Spleen (tissue), 13 donors: ENCODE measurements around the gene LIN37. TPM values are rescaled to one million over a fixed set of nuclear protein-coding genes. Genes with fewer than 3 reads are reported as not detected.
A peak's percentile ranks its signal among the peaks of the same experiment; 100 is the strongest.

Experiments
- DNase-seq: peaks from one replicate; pipeline ENCODE4 v3.0.0-alpha.2; 2020
- H3K27ac ChIP-seq, 8 donors: fragments of 200-600 bp; sonication (generic) in 7 of 8; 1 replicate in 4 of 8; 2 replicates in 4 of 8; pipeline versions ENCODE4 v1.5.0 to v1.8.0; 2016 to 2021; ENCODE audit warnings: inconsistent platforms in 4 of 8, mild to moderate bottlenecking in 4 of 8, moderate library complexity in 1 of 8
- H3K27me3 ChIP-seq, 7 donors: fragments of 200-600 bp; sonication (generic) in 6 of 7; replicated peaks in 1 of 7; 1 replicate in 4 of 7; 2 replicates in 3 of 7; pipeline versions ENCODE4 v1.5.0 to v1.8.0; 2016 to 2021; ENCODE audit warnings: inconsistent platforms in 3 of 7, mild to moderate bottlenecking in 1 of 7
- H3K36me3 ChIP-seq, 6 donors: fragments of 200-600 bp; sonication (generic) in 5 of 6; 1 replicate in 4 of 6; 2 replicates in 2 of 6; pipeline versions ENCODE4 v1.5.0 to v1.8.0; 2016 to 2021; ENCODE audit warnings: inconsistent platforms in 2 of 6
- H3K4me1 ChIP-seq, 6 donors: fragments of 200-600 bp; sonication (generic) in 5 of 6; 1 replicate in 3 of 6; 2 replicates in 3 of 6; pipeline versions ENCODE4 v1.5.0 to v1.8.0; 2016 to 2021; ENCODE audit warnings: inconsistent platforms in 3 of 6
- H3K4me3 ChIP-seq, 8 donors: fragments of 200-600 bp; sonication (generic) in 7 of 8; 1 replicate in 4 of 8; 2 replicates in 4 of 8; pipeline versions ENCODE4 v1.5.0 to v1.8.0; 2016 to 2021; ENCODE audit warnings: inconsistent platforms in 4 of 8, mild to moderate bottlenecking in 4 of 8, moderate library complexity in 2 of 8
- H3K9me3 ChIP-seq, 8 donors: fragments of 200-600 bp; sonication (generic) in 7 of 8; 1 replicate in 4 of 8; 2 replicates in 4 of 8; pipeline versions ENCODE4 v1.5.0 to v1.8.0; 2016 to 2021; ENCODE audit warnings: inconsistent platforms in 4 of 8
- POLR2A ChIP-seq, 3 donors: fragments of 450-650 bp; IDR thresholded peaks; one replicate each; pipeline ENCODE4 v1.5.1; 2017; ENCODE audit warnings: antibody characterized with exemption in 3 of 3, mild to moderate bottlenecking in 1 of 3
- POLR2AphosphoS5 ChIP-seq, 3 donors: sonication (generic); formaldehyde crosslinking; IDR thresholded peaks; one replicate each; pipeline ENCODE4 v1.5.1; 2017; ENCODE audit warnings: antibody characterized with exemption in 3 of 3
- WGBS, 5 donors: extraction: QIAGEN DNeasy Blood & Tissue Kit in 3 of 5; methylation state at CpG; one replicate each; pipeline versions ENCODE4 v1.1.5 to v1.1.7; 2013 to 2018; 5-methylcytosine and 5-hydroxymethylcytosine counted together
- intact Hi-C: fragments of 100-400 bp; cut with DNase I; formaldehyde crosslinking; loops from one replicate; pipeline ENCODE4 v1.15.0; 2023; ENCODE audit warnings: low total_unique reads
- long read RNA-seq, 2 donors: transcript quantifications; one replicate each; lab custom pipeline, GENCODE V29; 2026
- polyA plus RNA-seq, 3 donors: library from polyadenylated mRNA; stranded (reverse); fragments of 200-250 nt; gene quantifications; one replicate each; pipeline ENCODE4 v1.2.1, GENCODE V29; 2013
- total RNA-seq, 7 donors: library from RNA; depleted of rRNA in 3 of 7; stranded (reverse); fragments of >200 nt in 3 of 7; fragmentation: NEBNext Ultra II Directional in 4 of 7; extraction: Animal tissue kit (Norgen Biotek cat#: 25700) in 4 of 7; gene quantifications; one replicate each; pipeline versions ENCODE4 v1.1.0 to v1.2.1, GENCODE V29; 2016 to 2021
- TF ChIP-seq, protein P1 (sequence below), 11 experiments: fragments of 200-600 bp in 7 of 11; fragments of 450-650 bp in 4 of 11; sonication (generic) in 4 of 11; IDR thresholded peaks in 8 of 11; conservative IDR thresholded peaks in 3 of 11; 1 replicate in 7 of 11; 2 replicates in 4 of 11; pipeline versions ENCODE4 v1.4.0 to v1.8.0; 2016 to 2021; ENCODE audit warnings: antibody characterized with exemption in 11 of 11, inconsistent platforms in 4 of 11, mild to moderate bottlenecking in 1 of 11
- donor health status: healthy with polysubstance abuse.
- donor health status: DM: no; HTN: no; CAD: no; lungs with moderate emphysema.
- donor health status: DM: no; HTN: no; CAD: no.
- donor health status: Bipolar disorder and iron deficiency.
- donor health status: healthy.
- donor health status: DM: no; HTN: no; CAD: no.
- donor health status: DM: yes; HTN: yes; CAD: no.

Gene LIN37, protein sequence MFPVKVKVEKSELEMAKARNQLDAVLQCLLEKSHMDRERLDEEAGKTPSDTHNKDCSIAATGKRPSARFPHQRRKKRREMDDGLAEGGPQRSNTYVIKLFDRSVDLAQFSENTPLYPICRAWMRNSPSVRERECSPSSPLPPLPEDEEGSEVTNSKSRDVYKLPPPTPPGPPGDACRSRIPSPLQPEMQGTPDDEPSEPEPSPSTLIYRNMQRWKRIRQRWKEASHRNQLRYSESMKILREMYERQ
- total RNA-seq (10 to 100 TPM in 5 of 7 donors, 1 to 10 TPM in 2; 7.0 to 19.5 (median 10.7) TPM), polyA plus RNA-seq (10 to 100 TPM; 13.7 to 28.5 (median 18.5) TPM)
- long read RNA-seq, donor 1, partial matches to known transcripts: 0 of 4 reads
- long read RNA-seq, donor 1, other reads (novel, unspliced or antisense): 0 of 4 reads
- long read RNA-seq, donor 2, partial matches to known transcripts: 0 of 2 reads
- long read RNA-seq, donor 2, other reads (novel, unspliced or antisense): 0 of 2 reads

DNA sequence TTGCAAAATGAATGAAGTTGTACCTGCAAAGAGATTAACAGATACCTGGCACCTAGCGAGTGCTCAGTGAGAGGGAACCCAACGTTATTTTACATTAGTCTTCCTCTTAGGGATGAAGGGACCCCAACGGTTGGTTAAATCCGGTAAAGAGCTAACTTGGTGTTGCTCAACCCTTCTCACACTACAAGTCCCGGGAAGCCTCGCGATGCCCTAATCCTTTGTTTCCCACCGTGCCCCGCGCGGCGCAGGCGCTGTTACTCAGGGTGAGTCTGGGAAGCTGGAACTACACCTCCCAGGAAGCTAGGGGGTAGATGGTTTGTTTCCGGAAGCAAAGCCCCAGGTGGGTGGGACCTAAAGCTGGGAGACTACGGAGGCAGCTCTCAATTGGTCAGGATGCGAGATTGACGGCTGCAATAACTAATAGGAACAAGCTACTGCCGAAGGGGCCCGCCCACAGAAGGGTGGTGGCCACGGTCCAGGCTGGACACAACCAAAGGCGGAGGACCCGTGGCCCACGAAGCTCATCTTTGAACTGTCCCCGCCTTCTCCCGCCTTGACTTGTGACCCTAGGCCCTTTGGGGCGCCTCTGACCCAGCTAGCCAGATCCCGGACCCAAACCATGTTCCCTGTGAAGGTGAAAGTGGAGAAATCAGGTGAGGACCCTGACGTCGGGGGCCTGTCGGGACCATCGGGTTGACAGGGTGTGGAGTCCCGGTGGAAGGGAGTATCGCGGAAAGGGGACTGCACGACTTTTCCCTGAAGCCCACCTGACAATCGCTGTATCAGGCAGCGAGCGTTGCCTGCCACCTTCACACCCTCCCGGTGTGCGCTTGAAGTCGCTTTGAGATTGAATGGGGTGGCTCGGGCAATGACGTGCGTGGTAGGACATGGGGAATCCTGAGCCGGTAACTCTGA lies at the start of gene LIN37:
TSS of gene LIN37 (plus strand) at position 471 of the 915 bp plus-strand sequence. CDS start at position 620, 149 bp downstream.
- Histone ChIP-seq H3K36me3 (peaks cover 0 to 35% (median 18%) of the 10 kb centered on the region in 6 donors), H3K27me3 (no peaks in the 10 kb centered on the region), H3K9me3 (no peaks in the 10 kb centered on the region), H3K27ac (peak within 1 kb of the TSS; percentile 77 to 93 (median 88)), H3K4me3 (peak within 1 kb of the TSS; percentile 77 to 99 (median 87)), H3K4me1 (peaks cover 31 to 65% (median 51%) of the 10 kb centered on the region in 6 donors)
- TF ChIP-seq, protein P1, sequence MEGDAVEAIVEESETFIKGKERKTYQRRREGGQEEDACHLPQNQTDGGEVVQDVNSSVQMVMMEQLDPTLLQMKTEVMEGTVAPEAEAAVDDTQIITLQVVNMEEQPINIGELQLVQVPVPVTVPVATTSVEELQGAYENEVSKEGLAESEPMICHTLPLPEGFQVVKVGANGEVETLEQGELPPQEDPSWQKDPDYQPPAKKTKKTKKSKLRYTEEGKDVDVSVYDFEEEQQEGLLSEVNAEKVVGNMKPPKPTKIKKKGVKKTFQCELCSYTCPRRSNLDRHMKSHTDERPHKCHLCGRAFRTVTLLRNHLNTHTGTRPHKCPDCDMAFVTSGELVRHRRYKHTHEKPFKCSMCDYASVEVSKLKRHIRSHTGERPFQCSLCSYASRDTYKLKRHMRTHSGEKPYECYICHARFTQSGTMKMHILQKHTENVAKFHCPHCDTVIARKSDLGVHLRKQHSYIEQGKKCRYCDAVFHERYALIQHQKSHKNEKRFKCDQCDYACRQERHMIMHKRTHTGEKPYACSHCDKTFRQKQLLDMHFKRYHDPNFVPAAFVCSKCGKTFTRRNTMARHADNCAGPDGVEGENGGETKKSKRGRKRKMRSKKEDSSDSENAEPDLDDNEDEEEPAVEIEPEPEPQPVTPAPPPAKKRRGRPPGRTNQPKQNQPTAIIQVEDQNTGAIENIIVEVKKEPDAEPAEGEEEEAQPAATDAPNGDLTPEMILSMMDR (IDR thresholded peaks at IDR 0.05 in 8 of 11, conservative IDR thresholded peaks at IDR 0.05 in 3 of 11): peak in 10 of 11 experiments; percentile 3 to 69 (median 49)
- peak; percentile 89 to 96 (median 93) for TF ChIP-seq POLR2AphosphoS5 (IDR thresholded peaks at IDR 0.05)
- TF ChIP-seq POLR2A (IDR thresholded peaks at IDR 0.05): peak in 2 of 3 donors; percentile 34 to 66
- peak; percentile 99 for DNase-seq
- intact Hi-C loops: no loop called here
- 1% methylated on average over 25 to 45 of the region's 45 CpGs for WGBS, 5 donors

DNA sequence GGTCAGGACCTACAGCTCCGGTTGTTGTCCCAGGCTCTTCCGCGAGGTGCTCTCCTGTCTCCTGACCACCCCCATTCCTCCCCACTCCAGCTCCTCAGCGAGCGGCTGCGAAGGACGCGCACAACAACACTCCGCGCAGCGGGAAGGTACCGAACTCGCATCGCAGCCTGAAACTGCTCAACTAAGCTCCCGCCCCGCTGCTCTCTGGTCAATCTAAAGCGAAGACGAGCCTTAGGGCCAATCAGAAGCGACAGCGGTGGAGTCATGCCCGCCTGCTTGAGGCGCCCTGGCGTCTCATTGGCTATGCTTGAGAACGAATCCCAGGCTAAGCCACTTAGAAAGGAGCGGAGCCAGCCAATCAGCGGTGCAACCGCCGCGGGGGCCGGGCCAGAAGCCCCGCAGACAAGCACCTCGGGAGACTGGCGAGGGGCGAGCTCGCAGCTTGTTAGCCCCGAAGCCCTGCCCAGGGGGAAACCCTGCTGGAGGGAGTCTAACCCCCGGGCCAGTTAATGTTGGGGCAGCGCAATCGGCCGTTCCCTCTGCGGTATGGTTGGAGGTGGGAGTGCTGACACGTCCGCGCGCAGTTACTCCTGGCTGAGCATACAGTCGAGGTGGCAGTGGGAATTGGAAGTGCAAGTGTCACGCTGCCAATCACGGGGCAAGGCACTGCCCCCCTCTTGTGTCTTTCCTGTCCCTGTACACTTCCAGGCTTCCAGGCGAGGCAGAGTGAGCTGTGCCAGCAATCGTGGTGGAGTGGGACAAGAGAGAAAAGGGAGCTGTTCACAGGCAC lies 46.0 kb upstream of the LIN37 start:
- 0 to 1% (median 0%) methylated on average over 41 to 50 of the region's 50 CpGs for WGBS, 5 donors
- peak overlapping the region; percentile 59 to 90 (median 62) for H3K4me3 ChIP-seq
- peaks cover 0 to 20% (median 16%) of the 10 kb centered on the region in 6 donors for H3K4me1 ChIP-seq
- H3K9me3 ChIP-seq: no peaks in the 10 kb centered on the region
- TF ChIP-seq POLR2A (IDR thresholded peaks at IDR 0.05) (peak in 1 of 3 donors; percentile 82), POLR2AphosphoS5 (IDR thresholded peaks at IDR 0.05) (peak; percentile 82 to 97 (median 94))
- TF ChIP-seq, protein P1 (IDR thresholded peaks at IDR 0.05 in 8 of 11, conservative IDR thresholded peaks at IDR 0.05 in 3 of 11): peak in 2 of 11 experiments; percentile 10 to 33
- H3K36me3 ChIP-seq: no peaks in the 10 kb centered on the region
- H3K27ac ChIP-seq: peak overlapping the region; percentile 53 to 86 (median 74)
- intact Hi-C loops: no loop called here
- DNase-seq: peak; percentile 98
- peaks cover 0 to 29% (median 0%) of the 10 kb centered on the region in 7 donors for H3K27me3 ChIP-seq

DNA sequence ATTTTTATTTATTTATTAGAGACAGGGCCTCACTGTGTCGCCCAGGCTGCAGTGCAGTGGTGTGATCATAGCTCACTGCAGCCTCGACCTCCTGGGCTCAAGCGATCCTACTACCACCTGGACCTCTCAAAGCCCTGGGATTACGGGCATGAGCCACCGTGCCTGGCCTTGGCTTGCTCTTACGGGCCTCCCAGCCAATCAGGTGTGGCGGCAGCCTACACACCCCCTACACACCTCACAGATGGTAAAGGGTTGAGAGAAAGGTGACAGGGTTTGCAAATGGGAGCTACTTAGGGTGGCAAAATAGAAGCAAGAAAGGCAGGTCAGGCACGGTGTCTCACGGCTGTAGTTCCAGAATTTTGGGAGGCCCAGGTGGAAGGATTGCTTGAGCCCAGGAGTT lies 45.0 kb upstream of the LIN37 start:
- TF ChIP-seq, protein P1 (IDR thresholded peaks at IDR 0.05 in 8 of 11, conservative IDR thresholded peaks at IDR 0.05 in 3 of 11): no peak
- TF ChIP-seq POLR2A (IDR thresholded peaks at IDR 0.05) (no peak), POLR2AphosphoS5 (IDR thresholded peaks at IDR 0.05) (no peak)
- H3K4me1 ChIP-seq: peaks cover 0 to 20% (median 16%) of the 10 kb centered on the region in 6 donors
- peaks cover 0 to 29% (median 0%) of the 10 kb centered on the region in 7 donors for H3K27me3 ChIP-seq
- intact Hi-C loops: no loop called here
- H3K4me3 ChIP-seq: peak overlapping the region in 4 of 8 donors; percentile 60 to 90 (median 60)
- peak overlapping the region in 3 of 8 donors; percentile 78 to 81 (median 79) for H3K27ac ChIP-seq
- no peaks in the 10 kb centered on the region for H3K36me3 ChIP-seq
- WGBS, 5 donors: 49 to 62% (median 53%) methylated on average over 9 of the region's 9 CpGs
- H3K9me3 ChIP-seq: no peaks in the 10 kb centered on the region
- no peak for DNase-seq
